ENCODE data around the gene RSRC1. TPM values are rescaled to one million over a fixed set of nuclear protein-coding genes. Genes with fewer than 3 reads are reported as not detected.
A peak's percentile ranks its signal among the peaks of the same experiment; 100 is the strongest.

The RSRC1 gene
- total and polyA plus RNA-seq, 11 donors, result 9.5 to 24.9 (median 21.3) TPM

DNA sequence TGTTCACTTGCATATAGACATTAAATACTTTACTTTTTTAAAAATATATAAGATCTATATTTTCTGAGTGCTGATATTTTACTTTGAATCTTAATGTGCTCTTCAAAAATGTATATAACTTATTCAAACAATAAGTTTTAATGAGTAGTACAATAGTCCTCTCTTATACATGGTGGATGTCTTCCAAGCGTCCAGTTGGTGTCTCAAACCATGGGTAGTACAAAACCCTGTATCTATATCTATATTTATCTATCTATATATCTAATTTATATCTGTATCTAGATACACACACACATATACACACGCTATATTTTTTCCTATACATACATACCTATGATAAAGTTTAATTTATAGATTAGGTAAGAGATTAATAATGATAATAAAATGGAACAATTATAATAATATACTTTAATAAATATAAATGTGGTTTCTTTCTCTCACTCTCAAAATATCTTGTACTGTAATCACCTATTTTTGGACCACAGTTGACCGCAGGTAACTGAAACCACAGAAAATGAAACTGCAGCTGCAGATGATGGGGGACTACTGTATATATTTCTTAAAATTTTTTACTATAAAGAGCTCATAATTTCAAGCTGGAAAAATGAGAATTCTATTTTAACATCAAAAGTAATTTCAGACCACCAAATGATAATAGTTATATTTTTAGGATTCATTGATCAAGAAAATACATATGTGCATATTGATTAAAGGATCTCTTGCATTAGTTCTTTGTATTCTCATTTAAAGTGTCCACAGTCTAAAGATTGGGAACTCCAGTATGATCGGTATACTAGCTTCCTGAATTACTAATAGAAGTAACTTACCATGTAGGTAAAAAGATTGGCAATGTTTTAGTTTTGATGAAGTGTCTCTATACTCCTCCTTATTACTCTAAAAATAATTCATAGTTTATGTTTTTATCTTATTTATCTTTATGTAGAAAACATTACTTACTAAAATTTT lies 246.0 kb downstream of the RSRC1 start:
- ATAC-seq, result no peak
- no peaks in the 10 kb centered on the region for H3K9me3 ChIP-seq
- 92 to 96% (median 95%) methylated on average over 4 of the region's 4 CpGs for WGBS, 4 donors

DNA sequence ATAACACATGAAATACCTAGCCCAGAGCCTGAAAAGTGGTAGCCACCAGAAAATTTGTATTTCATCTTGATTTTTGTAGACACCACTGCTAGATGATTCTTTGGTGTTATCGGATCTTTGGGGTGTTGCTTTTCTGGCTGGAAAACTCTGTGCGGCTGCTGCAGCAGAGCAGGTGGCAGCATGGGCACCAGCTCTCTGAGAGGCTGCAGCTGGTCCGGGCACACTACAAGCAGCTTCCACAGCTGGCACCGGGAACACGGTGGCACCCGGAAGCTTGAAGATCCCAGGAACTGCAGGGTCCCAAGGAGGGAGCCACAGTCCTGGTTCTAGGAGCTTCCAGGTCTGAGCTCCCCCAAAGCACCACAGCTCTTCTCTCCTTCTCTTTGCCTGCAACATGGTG lies 249.4 kb downstream of the RSRC1 start:
- DNase-seq, result no peak
- Histone ChIP-seq H3K9me3 (no peaks in the 10 kb centered on the region), H3K36me3 (no peaks in the 10 kb centered on the region), H3K27me3 (no peaks in the 10 kb centered on the region), H3K27ac (no peak overlapping the region), H3K4me1 (no peaks in the 10 kb centered on the region), H3K4me3 (no peak overlapping the region)
- 87 to 100% (median 91%) methylated on average over 2 to 6 of the region's 6 CpGs for WGBS, 4 donors
- intact Hi-C loops (cut with DNase I), result no loop called here
- TF ChIP-seq, protein P1, sequence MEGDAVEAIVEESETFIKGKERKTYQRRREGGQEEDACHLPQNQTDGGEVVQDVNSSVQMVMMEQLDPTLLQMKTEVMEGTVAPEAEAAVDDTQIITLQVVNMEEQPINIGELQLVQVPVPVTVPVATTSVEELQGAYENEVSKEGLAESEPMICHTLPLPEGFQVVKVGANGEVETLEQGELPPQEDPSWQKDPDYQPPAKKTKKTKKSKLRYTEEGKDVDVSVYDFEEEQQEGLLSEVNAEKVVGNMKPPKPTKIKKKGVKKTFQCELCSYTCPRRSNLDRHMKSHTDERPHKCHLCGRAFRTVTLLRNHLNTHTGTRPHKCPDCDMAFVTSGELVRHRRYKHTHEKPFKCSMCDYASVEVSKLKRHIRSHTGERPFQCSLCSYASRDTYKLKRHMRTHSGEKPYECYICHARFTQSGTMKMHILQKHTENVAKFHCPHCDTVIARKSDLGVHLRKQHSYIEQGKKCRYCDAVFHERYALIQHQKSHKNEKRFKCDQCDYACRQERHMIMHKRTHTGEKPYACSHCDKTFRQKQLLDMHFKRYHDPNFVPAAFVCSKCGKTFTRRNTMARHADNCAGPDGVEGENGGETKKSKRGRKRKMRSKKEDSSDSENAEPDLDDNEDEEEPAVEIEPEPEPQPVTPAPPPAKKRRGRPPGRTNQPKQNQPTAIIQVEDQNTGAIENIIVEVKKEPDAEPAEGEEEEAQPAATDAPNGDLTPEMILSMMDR (IDR thresholded peaks at IDR 0.05), result no peak
- no peak for TF ChIP-seq POLR2A (IDR thresholded peaks at IDR 0.05)
- ATAC-seq, result no peak

More for the DNA sequence above, 246.0 kb downstream of the RSRC1 start:
- H3K27ac ChIP-seq, result no peak overlapping the region
- DNase-seq, result no peak
- H3K4me1 ChIP-seq, result peaks cover 0 to 9% (median 0%) of the 10 kb centered on the region in 12 donors
- H3K27me3 ChIP-seq, result no peaks in the 10 kb centered on the region
- intact Hi-C loops (cut with DNase I), result no loop called here
- H3K36me3 ChIP-seq, result no peaks in the 10 kb centered on the region
- H3K4me3 ChIP-seq, result no peak overlapping the region
- no peak for TF ChIP-seq POLR2A (IDR thresholded peaks at IDR 0.05)
- TF ChIP-seq, protein P1 (IDR thresholded peaks at IDR 0.05), result no peak

DNA sequence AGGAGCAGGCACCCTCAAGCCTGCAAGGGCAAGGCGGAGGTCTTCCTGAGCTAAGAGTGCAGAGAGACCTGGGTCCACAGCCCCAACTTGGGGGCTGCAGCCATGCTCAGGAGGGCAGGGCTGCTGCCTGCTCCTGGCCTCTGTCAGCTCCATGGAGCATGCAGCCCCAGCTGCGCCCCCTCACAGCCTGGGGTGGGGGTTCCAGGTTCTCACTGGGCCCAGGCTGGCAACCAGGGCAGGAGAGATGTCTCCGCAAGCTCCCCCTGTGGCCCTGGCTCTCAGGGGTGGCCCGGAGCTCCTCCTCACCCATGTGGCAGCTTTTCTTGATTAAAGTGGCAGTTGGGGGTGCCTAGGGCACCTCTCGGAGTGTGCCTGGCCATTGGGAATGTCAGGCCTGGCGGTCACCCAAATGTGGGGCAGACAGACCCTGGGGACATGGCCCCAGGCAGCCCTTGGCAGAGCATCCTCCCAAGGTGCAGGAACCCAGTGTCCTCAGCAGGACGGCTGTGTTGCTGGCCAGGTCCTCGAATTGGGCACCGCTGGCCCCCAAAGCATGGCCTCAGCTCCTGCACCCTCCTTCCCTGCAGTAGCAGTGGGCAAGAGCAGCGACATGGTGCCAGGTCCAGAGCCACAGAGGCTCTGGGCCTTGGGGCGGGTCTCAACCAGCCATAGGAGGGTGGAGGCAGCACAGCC lies 251.0 kb downstream of the RSRC1 start:
- no peak for ATAC-seq
- WGBS, 4 donors, result 87 to 97% (median 92%) methylated on average over 9 to 11 of the region's 11 CpGs
- Histone ChIP-seq H3K9me3 (peaks cover 0 to 9% (median 0%) of the 10 kb centered on the region in 12 donors), H3K27me3 (no peaks in the 10 kb centered on the region), H3K36me3 (no peaks in the 10 kb centered on the region), H3K4me3 (no peak overlapping the region), H3K27ac (no peak overlapping the region), H3K4me1 (no peaks in the 10 kb centered on the region)
- TF ChIP-seq, protein P1 (IDR thresholded peaks at IDR 0.05), result no peak
- no peak for TF ChIP-seq POLR2A (IDR thresholded peaks at IDR 0.05)
- intact Hi-C loops (cut with DNase I), result no loop called here
- peak in 1 of 5 donors; percentile 48 for DNase-seq

DNA sequence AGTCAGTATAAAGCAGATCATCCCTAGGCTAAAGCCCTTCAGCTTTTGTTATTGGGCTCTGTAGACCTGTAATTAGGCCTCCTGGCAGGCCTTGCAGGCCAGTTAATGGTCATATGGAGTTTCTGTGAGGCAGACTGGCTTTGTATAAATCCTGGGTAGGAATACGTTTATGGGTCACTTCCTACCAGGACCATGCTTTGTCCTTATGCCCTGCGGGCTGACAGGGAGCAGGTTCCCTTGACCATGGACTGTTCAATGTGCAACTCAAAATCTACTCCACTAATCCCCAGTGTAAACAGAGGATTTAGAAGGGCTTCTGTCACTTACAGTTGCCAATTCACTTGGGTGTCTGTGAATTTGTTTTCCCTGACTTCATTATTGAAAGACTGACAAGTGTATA lies 258.4 kb downstream of the RSRC1 start:
- H3K27ac ChIP-seq, result no peak overlapping the region
- no peak for ATAC-seq
- no peak for DNase-seq
- no peaks in the 10 kb centered on the region for H3K4me1 ChIP-seq
- 61 to 89% (median 79%) methylated on average over 2 of the region's 2 CpGs for WGBS, 4 donors
- H3K36me3 ChIP-seq, result no peaks in the 10 kb centered on the region
- intact Hi-C loops (cut with DNase I), result no loop called here
- no peak overlapping the region for H3K4me3 ChIP-seq
- peaks cover 0 to 22% (median 5%) of the 10 kb centered on the region in 12 donors for H3K9me3 ChIP-seq
- TF ChIP-seq, protein P1 (IDR thresholded peaks at IDR 0.05), result no peak
- TF ChIP-seq POLR2A (IDR thresholded peaks at IDR 0.05), result no peak
- H3K27me3 ChIP-seq, result no peaks in the 10 kb centered on the region
